Stimulated activated CD8-positive, alpha-beta memory T cell treated with anti-CD3 and anti-CD28 coated beads, Interleukin-12 subunit alpha, Interleukin-12 subunit beta, amount 100 ng/mL, for 4 hours (primary cell): ENCODE measurements around the gene C4A.
A peak's percentile ranks its signal among the peaks of the same experiment; 100 is the strongest.
"Not testable (repeated sequence)": the region's sequence is repeated elsewhere in the genome, so short reads cannot be mapped to it uniquely, and the experiment has no call there.

Experiments
- DNase-seq: peaks from one replicate; pipeline ENCODE4 v3.0.0-alpha.2; 2020; ENCODE audit warnings: low read depth

C4A gene

DNA sequence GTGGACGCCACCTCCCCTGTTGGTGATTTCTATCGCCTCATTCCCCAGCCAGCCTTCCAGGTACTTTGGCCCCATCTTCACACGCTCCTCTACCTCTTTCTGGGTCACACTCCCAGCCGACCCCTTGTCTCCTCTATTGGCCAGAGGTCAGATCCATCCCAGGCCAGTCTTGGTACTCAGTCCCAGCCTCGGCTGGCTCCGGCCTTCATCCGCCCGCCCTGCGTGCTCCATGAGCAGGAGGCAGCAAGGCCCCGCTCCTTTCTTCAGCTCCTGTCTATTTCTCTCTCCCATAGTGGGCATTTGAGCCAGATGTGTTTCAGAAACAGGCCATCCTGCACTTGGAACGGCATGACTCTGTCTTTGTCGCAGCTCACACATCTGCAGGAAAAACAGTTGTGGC is 20.2 kb upstream of the C4A start:
- no peak for DNase-seq

DNA sequence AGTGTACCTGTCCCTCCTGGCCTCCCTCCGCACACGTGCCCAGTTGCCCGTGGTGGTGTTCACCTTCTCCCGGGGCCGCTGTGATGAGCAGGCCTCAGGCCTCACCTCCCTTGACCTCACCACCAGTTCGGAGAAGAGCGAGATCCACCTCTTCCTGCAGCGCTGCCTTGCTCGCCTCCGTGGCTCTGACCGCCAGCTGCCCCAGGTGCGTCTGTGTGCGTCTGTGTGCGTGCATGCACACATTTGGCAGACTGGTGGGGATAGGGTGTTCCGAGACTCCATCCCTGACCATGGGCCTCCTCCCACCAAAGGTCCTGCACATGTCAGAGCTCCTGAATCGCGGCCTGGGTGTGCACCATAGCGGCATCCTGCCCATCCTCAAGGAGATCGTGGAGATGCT is 17.9 kb upstream of the C4A start:
- no peak for DNase-seq

DNA sequence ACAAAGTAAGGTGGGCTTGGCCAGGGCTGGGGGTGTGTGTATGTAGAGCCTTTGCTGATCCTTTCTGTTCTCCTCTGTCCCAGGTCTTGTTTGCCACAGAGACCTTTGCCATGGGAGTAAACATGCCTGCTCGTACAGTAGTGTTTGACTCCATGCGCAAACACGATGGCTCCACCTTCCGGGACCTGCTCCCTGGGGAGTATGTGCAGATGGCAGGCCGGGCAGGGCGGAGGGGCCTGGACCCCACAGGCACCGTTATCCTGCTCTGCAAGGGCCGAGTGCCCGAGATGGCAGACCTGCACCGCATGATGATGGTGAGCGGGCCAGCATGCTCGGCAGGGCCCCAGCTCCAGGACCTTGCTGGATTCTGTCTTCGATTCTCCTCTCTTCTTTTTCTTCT is 16.2 kb upstream of the C4A start:
- DNase-seq, result no peak

DNA sequence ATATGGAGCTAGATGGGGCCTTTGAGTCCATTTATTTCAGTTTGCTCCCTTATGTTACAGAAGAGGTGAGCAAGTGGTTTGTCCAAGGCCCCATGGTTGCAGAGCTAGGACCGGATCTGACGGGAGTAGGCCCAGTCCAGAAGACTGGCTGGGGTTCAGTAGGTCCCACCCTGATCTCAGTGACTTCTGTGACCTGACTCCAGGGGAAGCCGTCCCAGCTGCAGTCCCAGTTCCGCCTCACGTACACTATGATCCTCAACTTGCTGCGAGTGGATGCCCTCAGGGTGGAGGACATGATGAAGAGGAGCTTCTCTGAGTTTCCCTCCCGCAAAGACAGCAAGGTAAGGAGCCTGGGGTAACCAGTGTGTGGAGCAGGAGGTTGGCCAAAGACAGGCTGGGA is 15.4 kb upstream of the C4A start:
- DNase-seq, result no peak

DNA sequence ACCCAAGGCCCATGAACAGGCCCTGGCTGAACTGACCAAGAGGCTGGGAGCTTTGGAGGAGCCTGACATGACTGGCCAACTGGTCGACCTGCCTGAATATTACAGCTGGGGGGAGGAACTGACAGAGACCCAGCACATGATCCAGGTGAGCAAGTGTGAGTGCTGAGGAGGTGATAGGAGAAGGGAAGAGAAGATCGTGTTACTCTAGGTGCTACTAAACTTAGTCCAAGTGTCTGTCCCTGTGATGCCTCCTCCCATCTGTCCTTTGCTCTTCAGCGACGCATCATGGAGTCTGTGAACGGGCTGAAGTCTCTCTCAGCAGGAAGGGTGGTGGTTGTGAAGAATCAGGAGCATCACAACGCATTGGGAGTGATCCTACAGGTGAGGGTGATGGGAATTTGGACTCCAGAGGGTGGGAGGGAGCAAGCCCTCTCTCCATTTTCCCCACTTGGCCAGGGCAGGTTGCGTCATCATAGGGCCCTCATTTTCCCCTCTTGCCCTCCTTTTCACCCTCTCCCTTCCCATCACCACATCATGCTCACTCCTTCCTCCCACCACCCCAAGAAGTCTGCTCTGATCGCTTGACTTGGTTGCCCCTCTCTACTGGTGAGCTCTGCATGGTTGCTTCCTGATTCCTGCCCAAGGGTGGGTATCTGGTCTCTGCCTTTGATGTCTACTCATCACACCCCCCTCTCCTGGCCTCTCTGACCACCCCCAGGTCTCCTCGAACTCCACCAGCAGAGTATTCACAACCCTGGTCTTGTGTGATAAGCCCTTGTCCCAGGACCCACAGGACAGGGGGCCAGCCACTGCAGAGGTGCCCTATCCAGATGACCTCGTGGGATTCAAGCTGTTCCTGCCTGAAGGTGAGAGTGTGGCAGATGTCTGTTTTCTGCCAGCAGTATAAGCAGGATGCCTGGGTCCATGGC is 14.6 kb upstream of the C4A start:
- no peak for DNase-seq

DNA sequence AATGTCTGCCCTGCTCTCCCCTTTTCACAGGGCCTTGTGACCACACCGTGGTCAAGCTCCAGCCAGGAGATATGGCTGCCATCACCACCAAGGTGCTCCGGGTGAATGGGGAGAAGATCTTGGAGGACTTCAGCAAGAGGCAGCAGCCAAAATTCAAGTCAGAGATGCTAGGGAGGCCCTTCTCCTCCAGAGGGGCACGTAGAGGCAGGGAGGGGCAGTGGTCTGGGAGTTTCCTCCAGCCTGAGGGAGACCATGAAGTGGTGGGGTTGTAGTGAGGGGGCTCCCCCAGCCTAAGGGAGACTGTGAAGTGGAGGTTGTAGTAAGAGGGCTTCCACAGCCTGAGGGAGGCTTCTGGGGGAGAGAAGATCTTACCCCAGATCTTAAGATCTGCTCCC is 13.9 kb upstream of the C4A start:
- DNase-seq, result no peak

GRCh38 chr6:31968326-31968725 is 13.5 kb upstream of the C4A start:
- DNase-seq, result no peak

DNA sequence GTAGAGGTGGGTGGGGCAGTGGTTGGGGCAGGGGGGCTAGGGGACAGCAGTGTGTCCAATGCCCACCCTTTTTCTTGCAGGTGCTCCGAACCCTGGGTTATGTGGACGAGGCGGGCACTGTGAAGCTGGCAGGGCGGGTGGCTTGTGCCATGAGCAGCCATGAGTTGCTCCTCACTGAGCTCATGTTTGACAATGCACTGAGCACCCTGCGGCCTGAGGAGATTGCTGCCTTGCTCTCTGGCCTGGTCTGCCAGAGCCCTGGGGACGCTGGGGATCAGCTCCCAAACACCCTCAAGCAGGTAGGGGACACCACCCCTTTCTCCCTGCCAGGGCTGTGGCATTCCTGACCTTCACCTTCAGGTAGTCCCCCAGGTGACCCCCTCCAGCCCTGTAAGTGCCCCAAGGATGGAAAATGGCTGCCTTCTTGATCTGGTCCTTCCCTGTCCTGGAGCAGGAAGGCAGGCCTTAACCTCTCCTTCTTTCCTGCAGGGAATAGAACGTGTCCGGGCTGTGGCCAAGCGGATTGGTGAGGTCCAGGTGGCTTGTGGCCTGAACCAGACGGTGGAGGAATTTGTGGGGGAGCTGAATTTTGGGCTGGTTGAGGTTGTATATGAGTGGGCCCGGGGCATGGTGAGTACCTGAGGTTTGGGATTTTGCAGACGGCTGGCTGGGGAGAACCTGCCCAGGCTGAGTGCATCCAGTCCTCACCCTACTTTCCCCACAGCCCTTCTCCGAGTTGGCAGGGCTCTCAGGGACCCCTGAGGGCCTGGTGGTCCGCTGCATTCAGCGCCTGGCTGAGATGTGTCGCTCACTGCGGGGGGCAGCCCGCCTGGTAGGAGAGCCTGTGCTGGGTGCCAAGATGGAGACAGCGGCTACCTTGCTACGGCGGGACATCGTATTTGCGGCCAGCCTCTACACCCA is 12.8 kb upstream of the C4A start:
- DNase-seq, result no peak

DNA sequence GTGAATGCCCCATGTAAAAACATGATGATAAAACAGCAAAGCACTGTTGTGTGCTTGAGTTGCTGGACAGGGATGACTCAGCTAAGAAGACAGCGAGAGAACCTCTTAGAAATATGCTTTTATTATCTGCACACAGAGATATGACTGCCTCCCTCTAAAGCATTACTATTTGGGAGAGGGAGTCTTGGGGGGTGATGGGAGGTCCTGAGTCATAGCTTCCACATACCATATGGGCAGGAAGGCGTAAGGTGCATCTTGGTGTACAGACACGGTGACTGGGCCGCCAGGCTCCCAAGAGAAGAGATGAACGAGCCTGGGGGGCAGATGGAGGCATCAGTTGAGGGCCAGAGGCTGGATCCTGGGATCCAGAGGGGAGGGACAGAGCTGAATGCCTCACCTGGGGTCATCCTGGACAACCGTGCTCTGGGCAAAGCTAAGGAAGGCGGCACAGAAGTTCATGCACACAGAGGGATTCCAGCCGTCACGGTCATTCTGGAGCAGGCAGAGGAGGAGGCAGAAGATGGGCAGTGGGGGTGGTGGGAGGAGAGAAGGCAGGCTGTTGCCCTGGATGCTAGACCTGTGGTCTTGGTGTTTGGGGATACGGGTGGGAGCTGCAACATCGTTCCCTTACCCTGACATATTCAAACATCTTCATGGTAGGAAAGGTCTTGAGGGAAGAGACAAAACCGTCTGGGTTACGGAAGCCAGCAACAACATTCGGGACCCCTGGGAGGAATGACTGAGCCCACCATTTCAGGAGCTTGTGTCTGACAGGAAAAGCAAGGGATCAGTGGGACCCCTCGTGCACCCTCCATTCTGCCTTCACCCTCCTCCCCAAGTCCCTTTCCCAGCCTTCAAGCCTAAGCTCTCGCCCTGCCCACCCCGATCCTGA is 11.9 kb upstream of the C4A start:
- DNase-seq, result no peak

- no peak for DNase-seq
These were observed 11.1 kb upstream of the C4A start for GRCh38 chr6:31970604-31971271.

- DNase-seq, result no peak
These were observed 10.4 kb upstream of the C4A start for GRCh38 chr6:31971279-31971992.

- peak; percentile 95 for DNase-seq
These were observed 9.7 kb upstream of the C4A start, which contains the start of gene DXO for GRCh38 chr6:31971993-31972708. TSS of gene DXO (minus strand) at chr6:31972138. CDS start at chr6:31971675, 463 bp downstream.

DNA sequence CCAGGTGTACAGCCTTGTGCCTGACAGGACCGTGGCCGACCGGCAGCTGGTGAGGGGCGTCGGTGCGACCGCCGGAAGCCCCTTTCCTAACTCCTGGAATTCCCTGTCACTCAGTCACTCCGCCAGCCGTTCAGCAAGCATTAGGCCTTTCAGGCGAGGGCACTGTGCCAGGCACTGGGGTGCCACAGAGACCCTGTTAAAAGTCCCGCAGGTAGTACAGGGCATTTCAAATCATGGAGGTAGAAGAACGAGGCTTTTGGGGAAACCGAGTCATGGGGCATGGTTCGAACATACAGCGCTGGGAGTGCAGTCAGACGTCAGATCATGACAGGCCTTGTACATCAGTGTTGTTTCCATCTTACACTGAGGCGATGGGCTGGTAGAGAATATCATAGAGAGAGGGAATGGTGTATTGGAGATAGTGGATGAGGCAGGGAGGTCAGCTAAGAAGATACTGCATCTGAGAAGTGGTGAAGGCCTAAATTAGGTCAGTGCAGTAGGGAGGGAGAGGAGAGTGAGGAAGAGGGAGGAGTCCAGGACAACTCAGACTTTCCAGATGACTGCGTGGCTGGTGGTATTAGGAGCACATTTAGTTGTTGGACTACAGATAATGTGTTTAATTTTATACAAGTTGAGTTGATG is 9.0 kb upstream of the C4A start:
- DNase-seq, result no peak

- not testable (repeated sequence) for DNase-seq
These were observed 5.8 kb upstream of the C4A start for GRCh38 chr6:31976065-31976464.

DNA sequence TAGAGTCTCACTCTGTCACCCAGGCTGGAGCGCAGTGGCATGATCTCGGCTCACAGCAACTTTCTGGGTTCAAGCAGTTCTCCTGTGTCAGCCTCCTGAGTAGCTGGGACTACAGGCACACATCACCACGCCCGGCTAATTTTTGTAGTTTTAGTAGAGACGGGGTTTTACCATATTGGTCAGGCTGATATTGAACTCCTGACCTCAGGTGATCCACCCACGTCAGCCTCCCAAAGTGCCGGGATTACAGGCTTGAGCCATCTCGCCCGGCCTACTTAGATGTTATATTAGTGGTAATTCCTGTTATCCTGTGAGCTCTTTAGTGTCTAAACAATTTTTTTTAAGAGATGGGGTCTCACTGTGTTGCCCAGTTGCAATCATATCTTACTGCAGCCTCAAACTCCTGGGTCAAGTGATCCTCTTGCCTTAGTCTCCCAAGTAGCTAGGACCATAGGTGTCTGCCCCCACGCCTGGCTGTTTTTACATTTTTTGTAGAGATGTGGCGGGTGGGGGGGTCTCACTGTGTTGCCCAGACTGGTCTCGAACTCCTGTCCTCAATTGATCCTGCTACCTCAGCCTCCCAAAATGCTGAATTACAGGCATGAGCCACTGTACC is 3.9 kb upstream of the C4A start:
- DNase-seq, result no peak

- DNase-seq, result no peak
These were observed 3.0 kb upstream of the C4A start for GRCh38 chr6:31978831-31979230.

GRCh38 chr6:31979238-31979898 is 2.5 kb upstream of the C4A start:
- no peak for DNase-seq

DNA sequence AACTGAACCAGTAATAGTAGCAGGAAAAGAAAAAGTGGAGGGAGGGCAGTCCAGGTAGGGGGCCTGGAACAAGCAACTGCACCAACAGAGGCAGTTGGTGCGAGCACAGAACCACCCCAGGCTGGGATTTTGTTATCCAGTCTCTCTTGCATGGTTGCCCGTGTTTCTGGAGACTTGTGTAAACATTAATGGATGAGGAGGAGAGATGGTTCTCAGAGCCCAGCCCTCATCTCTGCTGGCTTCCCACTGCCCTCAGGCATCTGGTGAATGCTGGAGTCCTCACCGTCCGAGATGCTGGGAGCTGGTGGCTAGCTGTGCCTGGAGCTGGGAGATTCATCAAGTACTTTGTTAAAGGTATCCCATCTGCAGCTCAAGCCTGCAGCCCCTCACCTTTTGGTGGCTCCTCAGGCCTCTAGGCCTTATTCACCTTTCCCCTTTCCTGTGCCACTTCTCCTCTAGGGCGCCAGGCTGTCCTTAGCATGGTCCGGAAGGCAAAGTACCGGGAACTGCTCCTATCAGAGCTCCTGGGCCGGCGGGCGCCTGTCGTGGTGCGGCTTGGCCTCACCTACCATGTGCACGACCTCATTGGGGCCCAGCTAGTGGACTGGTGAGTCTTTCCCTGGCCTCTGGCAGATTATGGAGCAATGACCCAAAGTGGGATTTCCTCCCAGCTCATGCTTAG is 1.5 kb upstream of the C4A start:
- not testable (repeated sequence) for DNase-seq
